ENCODE results near the gene FAM120B. TPM values are rescaled to one million over a fixed set of nuclear protein-coding genes. Genes with fewer than 3 reads are reported as not detected.

The FAM120B gene
- total and polyA plus RNA-seq, 2 experiments from 2014 or later: 7.2 to 16.7 TPM

GRCh38 chr6:170316071-170316470 is 9.5 kb downstream of the FAM120B start (continued):
- no peak for TF ChIP-seq ETS1 (IDR thresholded peaks at IDR 0.05)

DNA sequence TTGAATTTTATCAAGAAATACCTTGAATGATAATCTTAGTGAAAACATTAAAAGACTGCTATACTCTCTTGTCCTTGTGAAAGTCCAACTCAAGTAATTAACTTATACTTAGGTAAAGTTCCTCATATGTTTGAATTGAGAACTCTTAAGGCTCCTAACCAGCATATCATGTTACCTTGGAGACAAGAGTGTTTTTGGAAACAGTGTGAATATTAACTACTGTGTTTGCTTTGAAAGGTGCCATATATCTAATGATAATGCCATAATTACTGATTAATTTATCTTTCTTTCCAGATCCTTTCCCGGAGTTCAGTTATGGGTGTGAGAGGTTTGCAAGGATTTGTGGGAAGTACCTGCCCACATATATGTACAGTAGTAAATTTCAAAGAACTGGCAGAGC is 10.5 kb downstream of the FAM120B start:
- Histone ChIP-seq H3K36me3 (ENCODE audit: insufficient read depth) (no peaks in the 10 kb centered on the region), H3K27ac (ENCODE audit: low read depth) (no peak overlapping the region), H3F3A (replicated peaks; ENCODE audit: low read depth) (no peaks in the 10 kb centered on the region), H3K9me2 (ENCODE audit: insufficient read depth) (no peaks in the 10 kb centered on the region), H3K4me2 (no peak overlapping the region), H3K4me3 (no peak overlapping the region), H2AFZ (no peak overlapping the region), H3K27me3 (ENCODE audit: insufficient read depth) (no peaks in the 10 kb centered on the region), H4K20me1 (replicated peaks; ENCODE audit: insufficient read depth) (peaks cover 9% of the 10 kb centered on the region), H3K79me2 (replicated peaks; ENCODE audit: insufficient read depth) (peaks cover 41% of the 10 kb centered on the region), H3K4me1 (ENCODE audit: insufficient read depth) (no peaks in the 10 kb centered on the region)
- Mint-ChIP-seq H3K9me3 (no peaks in the 10 kb centered on the region), H3K36me3 (ENCODE audit: low read depth) (no peaks in the 10 kb centered on the region), H3K27ac (no peak overlapping the region), H3K27me3 (ENCODE audit: insufficient read depth, low read depth, poor library complexity) (no peaks in the 10 kb centered on the region), H3K4me1 (peaks cover 17% of the 10 kb centered on the region), H3K4me3 (no peak overlapping the region)
- no peak for ATAC-seq
- TF ChIP-seq, protein P1, sequence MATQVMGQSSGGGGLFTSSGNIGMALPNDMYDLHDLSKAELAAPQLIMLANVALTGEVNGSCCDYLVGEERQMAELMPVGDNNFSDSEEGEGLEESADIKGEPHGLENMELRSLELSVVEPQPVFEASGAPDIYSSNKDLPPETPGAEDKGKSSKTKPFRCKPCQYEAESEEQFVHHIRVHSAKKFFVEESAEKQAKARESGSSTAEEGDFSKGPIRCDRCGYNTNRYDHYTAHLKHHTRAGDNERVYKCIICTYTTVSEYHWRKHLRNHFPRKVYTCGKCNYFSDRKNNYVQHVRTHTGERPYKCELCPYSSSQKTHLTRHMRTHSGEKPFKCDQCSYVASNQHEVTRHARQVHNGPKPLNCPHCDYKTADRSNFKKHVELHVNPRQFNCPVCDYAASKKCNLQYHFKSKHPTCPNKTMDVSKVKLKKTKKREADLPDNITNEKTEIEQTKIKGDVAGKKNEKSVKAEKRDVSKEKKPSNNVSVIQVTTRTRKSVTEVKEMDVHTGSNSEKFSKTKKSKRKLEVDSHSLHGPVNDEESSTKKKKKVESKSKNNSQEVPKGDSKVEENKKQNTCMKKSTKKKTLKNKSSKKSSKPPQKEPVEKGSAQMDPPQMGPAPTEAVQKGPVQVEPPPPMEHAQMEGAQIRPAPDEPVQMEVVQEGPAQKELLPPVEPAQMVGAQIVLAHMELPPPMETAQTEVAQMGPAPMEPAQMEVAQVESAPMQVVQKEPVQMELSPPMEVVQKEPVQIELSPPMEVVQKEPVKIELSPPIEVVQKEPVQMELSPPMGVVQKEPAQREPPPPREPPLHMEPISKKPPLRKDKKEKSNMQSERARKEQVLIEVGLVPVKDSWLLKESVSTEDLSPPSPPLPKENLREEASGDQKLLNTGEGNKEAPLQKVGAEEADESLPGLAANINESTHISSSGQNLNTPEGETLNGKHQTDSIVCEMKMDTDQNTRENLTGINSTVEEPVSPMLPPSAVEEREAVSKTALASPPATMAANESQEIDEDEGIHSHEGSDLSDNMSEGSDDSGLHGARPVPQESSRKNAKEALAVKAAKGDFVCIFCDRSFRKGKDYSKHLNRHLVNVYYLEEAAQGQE (IDR thresholded peaks at IDR 0.05; ENCODE audit: unreplicated experiment): no peak
- no peak for TF ChIP-seq POLR2AphosphoS5 (IDR thresholded peaks at IDR 0.05; ENCODE audit: low read depth)
- no peak for TF ChIP-seq ZNF462 (CRISPR knock-in tag; IDR thresholded peaks at IDR 0.05)
- no peak for TF ChIP-seq ETS1 (IDR thresholded peaks at IDR 0.05)
- no peak for TF ChIP-seq ZNF114 (CRISPR knock-in tag; IDR thresholded peaks at IDR 0.05)
- no peak for TF ChIP-seq ZNF331 (CRISPR knock-in tag; IDR thresholded peaks at IDR 0.05; ENCODE audit: low read depth)
- no peak for TF ChIP-seq NANOG (IDR thresholded peaks at IDR 0.05; ENCODE audit: borderline replicate concordance)
- TF ChIP-seq CREB1 (CRISPR knock-in tag; IDR thresholded peaks at IDR 0.05; ENCODE audit: low read depth): no peak
- TF ChIP-seq JUNB (IDR thresholded peaks at IDR 0.05; ENCODE audit: unreplicated experiment): no peak
- no peak for TF ChIP-seq EZH2phosphoT487 (IDR thresholded peaks at IDR 0.05; ENCODE audit: unreplicated experiment)
- DNase-seq (ENCODE audit: low spot score): no peak

Measured in GM23338 (cell line).